Measurements from ENCODE around the gene CLECL1. TPM values are rescaled to one million over a fixed set of nuclear protein-coding genes. Genes with fewer than 3 reads are reported as not detected.

The CLECL1 gene
- total and polyA plus RNA-seq, 4 donors: 0.17 to 0.42 (median 0.35) TPM

- H3K36me3 ChIP-seq (ENCODE audit: control insufficient read depth in 4 of 4, insufficient read depth in 3 of 4, low read depth in 1 of 4, low read length in 3 of 4): peaks cover 0 to 1% (median 0%) of the 10 kb centered on the region in 4 donors
- peaks cover 0 to 9% (median 3%) of the 10 kb centered on the region in 4 donors for H3K4me1 ChIP-seq (ENCODE audit: control insufficient read depth in 4 of 4, insufficient read depth in 4 of 4, low read length in 3 of 4)
- TF ChIP-seq RXRA (IDR thresholded peaks at IDR 0.05) (no peak), EGR1 (IDR thresholded peaks at IDR 0.05; ENCODE audit: low read depth in 2 of 2) (no peak), HNF4G (IDR thresholded peaks at IDR 0.05) (no peak), MAX (IDR thresholded peaks at IDR 0.05) (no peak), NR2F2 (IDR thresholded peaks at IDR 0.05) (no peak), RAD21 (IDR thresholded peaks at IDR 0.05) (no peak), SP1 (IDR thresholded peaks at IDR 0.05) (no peak), ATF3 (IDR thresholded peaks at IDR 0.05) (no peak), GABPA (IDR thresholded peaks at IDR 0.05 in 1 of 2, conservative IDR thresholded peaks at IDR 0.05 in 1 of 2) (no peak), TAF1 (conservative IDR thresholded peaks at IDR 0.05) (no peak), YY1 (IDR thresholded peaks at IDR 0.05) (no peak), JUND (IDR thresholded peaks at IDR 0.05) (no peak), HNF4A (conservative IDR thresholded peaks at IDR 0.05) (no peak), CTCF (IDR thresholded peaks at IDR 0.05; ENCODE audit: low read depth, low read length, missing input control) (no peak), REST (IDR thresholded peaks at IDR 0.05) (no peak), FOXA1 (IDR thresholded peaks at IDR 0.05) (no peak)
- no peak for DNase-seq (ENCODE audit: low spot score)
- no peak overlapping the region for H3K4me3 ChIP-seq (ENCODE audit: low read depth in 1 of 3, low read length in 3 of 3)
- no peaks in the 10 kb centered on the region for H3K27me3 ChIP-seq (ENCODE audit: control insufficient read depth in 4 of 4, insufficient read depth in 4 of 4, low read length in 3 of 4)
- H3K9me3 ChIP-seq (ENCODE audit: control insufficient read depth in 4 of 4, low read length in 3 of 4): no peaks in the 10 kb centered on the region
- H3K27ac ChIP-seq (ENCODE audit: low read depth in 1 of 2, low read length in 2 of 2): no peak overlapping the region
- H3K9ac ChIP-seq (ENCODE audit: low read depth in 1 of 2, low read length in 2 of 2): no peak overlapping the region
Measured at GRCh38 chr12:9755035-9755434, 22.1 kb upstream of the CLECL1 start.

- WGBS: 79% methylated on average over 3 of the region's 3 CpGs
- H3K4me3 ChIP-seq (ENCODE audit: low read depth in 1 of 3, low read length in 3 of 3): no peak overlapping the region
- TF ChIP-seq RAD21 (IDR thresholded peaks at IDR 0.05): no peak
- no peak for TF ChIP-seq HNF4A (conservative IDR thresholded peaks at IDR 0.05)
- TF ChIP-seq REST (IDR thresholded peaks at IDR 0.05): no peak
- no peak for TF ChIP-seq FOXA1 (IDR thresholded peaks at IDR 0.05)
- no peak for TF ChIP-seq SP1 (IDR thresholded peaks at IDR 0.05)
- no peak for TF ChIP-seq EGR1 (IDR thresholded peaks at IDR 0.05; ENCODE audit: low read depth in 2 of 2)
- no peak for TF ChIP-seq JUND (IDR thresholded peaks at IDR 0.05)
- no peak for TF ChIP-seq GABPA (IDR thresholded peaks at IDR 0.05 in 1 of 2, conservative IDR thresholded peaks at IDR 0.05 in 1 of 2)
- peaks cover 0 to 9% (median 3%) of the 10 kb centered on the region in 4 donors for H3K4me1 ChIP-seq (ENCODE audit: control insufficient read depth in 4 of 4, insufficient read depth in 4 of 4, low read length in 3 of 4)
- H3K27ac ChIP-seq (ENCODE audit: low read depth in 1 of 2, low read length in 2 of 2): no peak overlapping the region
- H3K9me3 ChIP-seq (ENCODE audit: control insufficient read depth in 4 of 4, low read length in 3 of 4): no peaks in the 10 kb centered on the region
- H3K36me3 ChIP-seq (ENCODE audit: control insufficient read depth in 4 of 4, insufficient read depth in 3 of 4, low read depth in 1 of 4, low read length in 3 of 4): peaks cover 0 to 1% (median 0%) of the 10 kb centered on the region in 4 donors
- H3K9ac ChIP-seq (ENCODE audit: low read depth in 1 of 2, low read length in 2 of 2): no peak overlapping the region
- no peaks in the 10 kb centered on the region for H3K27me3 ChIP-seq (ENCODE audit: control insufficient read depth in 4 of 4, insufficient read depth in 4 of 4, low read length in 3 of 4)
- DNase-seq (ENCODE audit: low spot score): no peak
Measured at GRCh38 chr12:9754099-9754927, 21.4 kb upstream of the CLECL1 start.

Data from liver (tissue), 9 donors.